HepG2 (cell line): ENCODE data around the gene TLDC2. TPM values are rescaled to one million over a fixed set of nuclear protein-coding genes. Genes with fewer than 3 reads are reported as not detected.
A peak's percentile ranks its signal among the peaks of the same experiment; 100 is the strongest.

Experiments used
- DNMT3B ChIP-seq: conservative IDR thresholded peaks from 2 replicates; pipeline ENCODE4 v1.6.1; 2016; ENCODE audit warnings: missing biosample characterization, control low read depth
- KMT2B ChIP-seq: IDR thresholded peaks from 2 replicates; pipeline ENCODE4 v1.6.1; 2016; ENCODE audit warnings: missing genetic modification reagents, missing compliant biosample characterization
- POGZ ChIP-seq: sonication (generic); formaldehyde crosslinking; IDR thresholded peaks from 2 replicates; pipeline ENCODE4 v1.4.0; 2020; ENCODE audit warnings: mild to moderate bottlenecking, missing genetic modification reagents
- SMC3 ChIP-seq: IDR thresholded peaks from 2 replicates; pipeline ENCODE4 v1.6.1; 2011; ENCODE audit warnings: low read length, improper control_type of control experiment
- ZNF432 ChIP-seq: sonication (generic); formaldehyde crosslinking; IDR thresholded peaks from 2 replicates; pipeline ENCODE4 v1.5.0; 2020; ENCODE audit warnings: missing genetic modification reagents, mild to moderate bottlenecking, borderline replicate concordance
- ZNF619 ChIP-seq: sonication (generic); formaldehyde crosslinking; IDR thresholded peaks from 2 replicates; pipeline ENCODE4 v1.4.0; 2020; ENCODE audit warnings: mild to moderate bottlenecking, missing genetic modification reagents
- ZNF790 ChIP-seq: sonication (generic); formaldehyde crosslinking; IDR thresholded peaks from 2 replicates; pipeline ENCODE4 v1.8.0; 2022; ENCODE audit warnings: missing genetic modification reagents, mild to moderate bottlenecking, borderline replicate concordance
- ZSCAN12 ChIP-seq: sonication (generic); formaldehyde crosslinking; IDR thresholded peaks from 2 replicates; pipeline ENCODE4 v1.9.0; 2021; ENCODE audit warnings: mild to moderate bottlenecking, missing genetic modification reagents
- polyA plus RNA-seq, 8 experiments: library from polyadenylated mRNA; depleted of rRNA in 3 of 8; stranded (reverse) in 7 of 8; unstranded in 1 of 8; fragments of >200 nt; fragmentation: Illumina TruSeq in 4 of 8; extraction: Trizol in 4 of 8; gene quantifications; 2 replicates each; pipeline versions ENCODE4 v1.2.1 to v1.2.3, GENCODE V29; 2011 to 2016; ENCODE audit warnings: low read depth in 4 of 8, missing spikeins in 1 of 8, mixed read lengths in 1 of 8; ENCODE audit not compliant: insufficient read depth in 1 of 8
- total RNA-seq, 5 experiments: library from RNA; depleted of rRNA; stranded (reverse); fragments of >200 nt; fragmentation: Illumina TruSeq; extraction: Trizol; gene quantifications; 2 replicates each; pipeline ENCODE4 v1.2.3, GENCODE V29; 2016; ENCODE audit warnings: low read depth in 1 of 5
- TF ChIP-seq, protein P1 (sequence below): sonication (generic); formaldehyde crosslinking; IDR thresholded peaks from 2 replicates; pipeline ENCODE4 v1.4.0; 2020; ENCODE audit warnings: missing genetic modification reagents, borderline replicate concordance
- TF ChIP-seq, protein P2 (sequence below): sonication (generic); formaldehyde crosslinking; IDR thresholded peaks from 2 replicates; pipeline ENCODE4 v1.8.0; 2022; ENCODE audit warnings: mild to moderate bottlenecking, missing genetic modification reagents, moderate library complexity
- TF ChIP-seq, protein P3 (sequence below): sonication (generic); formaldehyde crosslinking; IDR thresholded peaks from 2 replicates; pipeline ENCODE4 v1.5.0; 2020; ENCODE audit warnings: missing genetic modification reagents
- TF ChIP-seq, protein P4 (sequence below), 2 experiments: sonication (generic) in 1 of 2; formaldehyde crosslinking in 1 of 2; IDR thresholded peaks; 2 replicates each; pipeline versions ENCODE4 v1.4.0 to v1.6.1; 2018 to 2020; ENCODE audit warnings: missing genetic modification reagents in 2 of 2, borderline replicate concordance in 1 of 2, low read depth in 1 of 2, mild to moderate bottlenecking in 1 of 2, missing biosample characterization in 1 of 2
- TF ChIP-seq, protein P5 (sequence below): sonication (generic); formaldehyde crosslinking; IDR thresholded peaks from 2 replicates; pipeline ENCODE4 v1.4.0; 2020; ENCODE audit warnings: mild to moderate bottlenecking, missing genetic modification reagents, borderline replicate concordance
- TF ChIP-seq, protein P6 (sequence below): sonication (generic); formaldehyde crosslinking; IDR thresholded peaks from 2 replicates; pipeline ENCODE4 v1.4.0; 2020; ENCODE audit warnings: mild to moderate bottlenecking, missing genetic modification reagents

TLDC2 gene
- total and polyA plus RNA-seq, 2 of the 13 experiments (the other 11 are each of a cell fraction or from before 2014, with no cell fraction given): 1.5 to 1.6 TPM

DNA sequence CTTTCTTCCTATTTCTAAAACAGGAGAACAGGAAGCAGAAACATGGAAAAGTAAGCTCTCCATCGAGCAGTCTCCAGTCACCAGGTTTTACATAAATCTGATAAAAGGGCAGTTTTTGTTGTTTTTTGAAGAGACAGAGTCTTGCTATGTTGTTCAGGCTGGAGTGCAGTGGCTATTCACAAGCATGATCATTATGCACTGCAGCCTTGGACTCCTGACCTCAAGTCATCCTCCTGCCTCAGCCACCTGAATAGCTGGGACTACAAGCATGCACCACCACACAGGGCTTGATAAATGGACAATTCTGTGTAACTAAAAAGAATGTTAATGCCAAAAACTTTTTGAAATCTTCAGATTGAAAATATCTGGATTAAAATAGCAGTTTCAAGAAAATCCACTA lies 51.8 kb downstream of the TLDC2 start (continued):
- TF ChIP-seq KMT2B (CRISPR knock-in tag) (peak; percentile 48; the same call in 1 of the 2 replicates), ZNF432 (CRISPR knock-in tag) (no peak), DNMT3B (no peak), ZNF619 (no peak), ZNF790 (CRISPR knock-in tag) (no peak), SMC3 (no peak), ZSCAN12 (CRISPR knock-in tag) (no peak), POGZ (CRISPR knock-in tag) (peak; percentile 78)
- TF ChIP-seq, protein P1, sequence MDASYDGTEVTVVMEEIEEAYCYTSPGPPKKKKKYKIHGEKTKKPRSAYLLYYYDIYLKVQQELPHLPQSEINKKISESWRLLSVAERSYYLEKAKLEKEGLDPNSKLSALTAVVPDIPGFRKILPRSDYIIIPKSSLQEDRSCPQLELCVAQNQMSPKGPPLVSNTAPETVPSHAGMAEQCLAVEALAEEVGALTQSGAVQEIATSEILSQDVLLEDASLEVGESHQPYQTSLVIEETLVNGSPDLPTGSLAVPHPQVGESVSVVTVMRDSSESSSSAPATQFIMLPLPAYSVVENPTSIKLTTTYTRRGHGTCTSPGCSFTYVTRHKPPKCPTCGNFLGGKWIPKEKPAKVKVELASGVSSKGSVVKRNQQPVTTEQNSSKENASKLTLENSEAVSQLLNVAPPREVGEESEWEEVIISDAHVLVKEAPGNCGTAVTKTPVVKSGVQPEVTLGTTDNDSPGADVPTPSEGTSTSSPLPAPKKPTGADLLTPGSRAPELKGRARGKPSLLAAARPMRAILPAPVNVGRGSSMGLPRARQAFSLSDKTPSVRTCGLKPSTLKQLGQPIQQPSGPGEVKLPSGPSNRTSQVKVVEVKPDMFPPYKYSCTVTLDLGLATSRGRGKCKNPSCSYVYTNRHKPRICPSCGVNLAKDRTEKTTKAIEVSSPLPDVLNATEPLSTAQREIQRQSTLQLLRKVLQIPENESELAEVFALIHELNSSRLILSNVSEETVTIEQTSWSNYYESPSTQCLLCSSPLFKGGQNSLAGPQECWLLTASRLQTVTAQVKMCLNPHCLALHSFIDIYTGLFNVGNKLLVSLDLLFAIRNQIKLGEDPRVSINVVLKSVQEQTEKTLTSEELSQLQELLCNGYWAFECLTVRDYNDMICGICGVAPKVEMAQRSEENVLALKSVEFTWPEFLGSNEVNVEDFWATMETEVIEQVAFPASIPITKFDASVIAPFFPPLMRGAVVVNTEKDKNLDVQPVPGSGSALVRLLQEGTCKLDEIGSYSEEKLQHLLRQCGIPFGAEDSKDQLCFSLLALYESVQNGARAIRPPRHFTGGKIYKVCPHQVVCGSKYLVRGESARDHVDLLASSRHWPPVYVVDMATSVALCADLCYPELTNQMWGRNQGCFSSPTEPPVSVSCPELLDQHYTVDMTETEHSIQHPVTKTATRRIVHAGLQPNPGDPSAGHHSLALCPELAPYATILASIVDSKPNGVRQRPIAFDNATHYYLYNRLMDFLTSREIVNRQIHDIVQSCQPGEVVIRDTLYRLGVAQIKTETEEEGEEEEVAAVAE (CRISPR knock-in tag): no peak
- TF ChIP-seq, protein P2, sequence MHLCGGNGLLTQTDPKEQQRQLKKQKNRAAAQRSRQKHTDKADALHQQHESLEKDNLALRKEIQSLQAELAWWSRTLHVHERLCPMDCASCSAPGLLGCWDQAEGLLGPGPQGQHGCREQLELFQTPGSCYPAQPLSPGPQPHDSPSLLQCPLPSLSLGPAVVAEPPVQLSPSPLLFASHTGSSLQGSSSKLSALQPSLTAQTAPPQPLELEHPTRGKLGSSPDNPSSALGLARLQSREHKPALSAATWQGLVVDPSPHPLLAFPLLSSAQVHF (CRISPR knock-in tag): no peak
- TF ChIP-seq, protein P3, sequence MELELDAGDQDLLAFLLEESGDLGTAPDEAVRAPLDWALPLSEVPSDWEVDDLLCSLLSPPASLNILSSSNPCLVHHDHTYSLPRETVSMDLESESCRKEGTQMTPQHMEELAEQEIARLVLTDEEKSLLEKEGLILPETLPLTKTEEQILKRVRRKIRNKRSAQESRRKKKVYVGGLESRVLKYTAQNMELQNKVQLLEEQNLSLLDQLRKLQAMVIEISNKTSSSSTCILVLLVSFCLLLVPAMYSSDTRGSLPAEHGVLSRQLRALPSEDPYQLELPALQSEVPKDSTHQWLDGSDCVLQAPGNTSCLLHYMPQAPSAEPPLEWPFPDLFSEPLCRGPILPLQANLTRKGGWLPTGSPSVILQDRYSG (CRISPR knock-in tag): no peak
- TF ChIP-seq, protein P4, sequence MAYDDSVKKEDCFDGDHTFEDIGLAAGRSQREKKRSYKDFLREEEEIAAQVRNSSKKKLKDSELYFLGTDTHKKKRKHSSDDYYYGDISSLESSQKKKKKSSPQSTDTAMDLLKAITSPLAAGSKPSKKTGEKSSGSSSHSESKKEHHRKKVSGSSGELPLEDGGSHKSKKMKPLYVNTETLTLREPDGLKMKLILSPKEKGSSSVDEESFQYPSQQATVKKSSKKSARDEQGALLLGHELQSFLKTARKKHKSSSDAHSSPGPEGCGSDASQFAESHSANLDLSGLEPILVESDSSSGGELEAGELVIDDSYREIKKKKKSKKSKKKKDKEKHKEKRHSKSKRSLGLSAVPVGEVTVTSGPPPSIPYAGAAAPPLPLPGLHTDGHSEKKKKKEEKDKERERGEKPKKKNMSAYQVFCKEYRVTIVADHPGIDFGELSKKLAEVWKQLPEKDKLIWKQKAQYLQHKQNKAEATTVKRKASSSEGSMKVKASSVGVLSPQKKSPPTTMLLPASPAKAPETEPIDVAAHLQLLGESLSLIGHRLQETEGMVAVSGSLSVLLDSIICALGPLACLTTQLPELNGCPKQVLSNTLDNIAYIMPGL (CRISPR knock-in tag; IDR thresholded peaks at IDR 0.05; ENCODE audit: borderline replicate concordance in 1 of 2, low read depth in 1 of 2): no peak
- TF ChIP-seq, protein P5, sequence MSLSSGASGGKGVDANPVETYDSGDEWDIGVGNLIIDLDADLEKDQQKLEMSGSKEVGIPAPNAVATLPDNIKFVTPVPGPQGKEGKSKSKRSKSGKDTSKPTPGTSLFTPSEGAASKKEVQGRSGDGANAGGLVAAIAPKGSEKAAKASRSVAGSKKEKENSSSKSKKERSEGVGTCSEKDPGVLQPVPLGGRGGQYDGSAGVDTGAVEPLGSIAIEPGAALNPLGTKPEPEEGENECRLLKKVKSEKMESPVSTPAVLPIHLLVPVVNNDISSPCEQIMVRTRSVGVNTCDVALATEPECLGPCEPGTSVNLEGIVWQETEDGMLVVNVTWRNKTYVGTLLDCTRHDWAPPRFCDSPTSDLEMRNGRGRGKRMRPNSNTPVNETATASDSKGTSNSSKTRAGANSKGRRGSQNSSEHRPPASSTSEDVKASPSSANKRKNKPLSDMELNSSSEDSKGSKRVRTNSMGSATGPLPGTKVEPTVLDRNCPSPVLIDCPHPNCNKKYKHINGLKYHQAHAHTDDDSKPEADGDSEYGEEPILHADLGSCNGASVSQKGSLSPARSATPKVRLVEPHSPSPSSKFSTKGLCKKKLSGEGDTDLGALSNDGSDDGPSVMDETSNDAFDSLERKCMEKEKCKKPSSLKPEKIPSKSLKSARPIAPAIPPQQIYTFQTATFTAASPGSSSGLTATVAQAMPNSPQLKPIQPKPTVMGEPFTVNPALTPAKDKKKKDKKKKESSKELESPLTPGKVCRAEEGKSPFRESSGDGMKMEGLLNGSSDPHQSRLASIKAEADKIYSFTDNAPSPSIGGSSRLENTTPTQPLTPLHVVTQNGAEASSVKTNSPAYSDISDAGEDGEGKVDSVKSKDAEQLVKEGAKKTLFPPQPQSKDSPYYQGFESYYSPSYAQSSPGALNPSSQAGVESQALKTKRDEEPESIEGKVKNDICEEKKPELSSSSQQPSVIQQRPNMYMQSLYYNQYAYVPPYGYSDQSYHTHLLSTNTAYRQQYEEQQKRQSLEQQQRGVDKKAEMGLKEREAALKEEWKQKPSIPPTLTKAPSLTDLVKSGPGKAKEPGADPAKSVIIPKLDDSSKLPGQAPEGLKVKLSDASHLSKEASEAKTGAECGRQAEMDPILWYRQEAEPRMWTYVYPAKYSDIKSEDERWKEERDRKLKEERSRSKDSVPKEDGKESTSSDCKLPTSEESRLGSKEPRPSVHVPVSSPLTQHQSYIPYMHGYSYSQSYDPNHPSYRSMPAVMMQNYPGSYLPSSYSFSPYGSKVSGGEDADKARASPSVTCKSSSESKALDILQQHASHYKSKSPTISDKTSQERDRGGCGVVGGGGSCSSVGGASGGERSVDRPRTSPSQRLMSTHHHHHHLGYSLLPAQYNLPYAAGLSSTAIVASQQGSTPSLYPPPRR (CRISPR knock-in tag): peak; percentile 56; the same call in 1 of the 2 replicates
- TF ChIP-seq, protein P6, sequence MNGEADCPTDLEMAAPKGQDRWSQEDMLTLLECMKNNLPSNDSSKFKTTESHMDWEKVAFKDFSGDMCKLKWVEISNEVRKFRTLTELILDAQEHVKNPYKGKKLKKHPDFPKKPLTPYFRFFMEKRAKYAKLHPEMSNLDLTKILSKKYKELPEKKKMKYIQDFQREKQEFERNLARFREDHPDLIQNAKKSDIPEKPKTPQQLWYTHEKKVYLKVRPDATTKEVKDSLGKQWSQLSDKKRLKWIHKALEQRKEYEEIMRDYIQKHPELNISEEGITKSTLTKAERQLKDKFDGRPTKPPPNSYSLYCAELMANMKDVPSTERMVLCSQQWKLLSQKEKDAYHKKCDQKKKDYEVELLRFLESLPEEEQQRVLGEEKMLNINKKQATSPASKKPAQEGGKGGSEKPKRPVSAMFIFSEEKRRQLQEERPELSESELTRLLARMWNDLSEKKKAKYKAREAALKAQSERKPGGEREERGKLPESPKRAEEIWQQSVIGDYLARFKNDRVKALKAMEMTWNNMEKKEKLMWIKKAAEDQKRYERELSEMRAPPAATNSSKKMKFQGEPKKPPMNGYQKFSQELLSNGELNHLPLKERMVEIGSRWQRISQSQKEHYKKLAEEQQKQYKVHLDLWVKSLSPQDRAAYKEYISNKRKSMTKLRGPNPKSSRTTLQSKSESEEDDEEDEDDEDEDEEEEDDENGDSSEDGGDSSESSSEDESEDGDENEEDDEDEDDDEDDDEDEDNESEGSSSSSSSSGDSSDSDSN (CRISPR knock-in tag): no peak
